ENCODE data around the gene PINLYP.

- TF ChIP-seq POLR2AphosphoS5 (IDR thresholded peaks at IDR 0.05; ENCODE audit: low read depth) (0 out of 2 replicates have a peak, but pooled peaks have one; percentile 45), CTCF (IDR thresholded peaks at IDR 0.05; ENCODE audit: insufficient read depth, low read length) (no peak), SPI1 (IDR thresholded peaks at IDR 0.05; ENCODE audit: borderline replicate concordance, low read depth) (no peak)
- TF ChIP-seq, protein P1, sequence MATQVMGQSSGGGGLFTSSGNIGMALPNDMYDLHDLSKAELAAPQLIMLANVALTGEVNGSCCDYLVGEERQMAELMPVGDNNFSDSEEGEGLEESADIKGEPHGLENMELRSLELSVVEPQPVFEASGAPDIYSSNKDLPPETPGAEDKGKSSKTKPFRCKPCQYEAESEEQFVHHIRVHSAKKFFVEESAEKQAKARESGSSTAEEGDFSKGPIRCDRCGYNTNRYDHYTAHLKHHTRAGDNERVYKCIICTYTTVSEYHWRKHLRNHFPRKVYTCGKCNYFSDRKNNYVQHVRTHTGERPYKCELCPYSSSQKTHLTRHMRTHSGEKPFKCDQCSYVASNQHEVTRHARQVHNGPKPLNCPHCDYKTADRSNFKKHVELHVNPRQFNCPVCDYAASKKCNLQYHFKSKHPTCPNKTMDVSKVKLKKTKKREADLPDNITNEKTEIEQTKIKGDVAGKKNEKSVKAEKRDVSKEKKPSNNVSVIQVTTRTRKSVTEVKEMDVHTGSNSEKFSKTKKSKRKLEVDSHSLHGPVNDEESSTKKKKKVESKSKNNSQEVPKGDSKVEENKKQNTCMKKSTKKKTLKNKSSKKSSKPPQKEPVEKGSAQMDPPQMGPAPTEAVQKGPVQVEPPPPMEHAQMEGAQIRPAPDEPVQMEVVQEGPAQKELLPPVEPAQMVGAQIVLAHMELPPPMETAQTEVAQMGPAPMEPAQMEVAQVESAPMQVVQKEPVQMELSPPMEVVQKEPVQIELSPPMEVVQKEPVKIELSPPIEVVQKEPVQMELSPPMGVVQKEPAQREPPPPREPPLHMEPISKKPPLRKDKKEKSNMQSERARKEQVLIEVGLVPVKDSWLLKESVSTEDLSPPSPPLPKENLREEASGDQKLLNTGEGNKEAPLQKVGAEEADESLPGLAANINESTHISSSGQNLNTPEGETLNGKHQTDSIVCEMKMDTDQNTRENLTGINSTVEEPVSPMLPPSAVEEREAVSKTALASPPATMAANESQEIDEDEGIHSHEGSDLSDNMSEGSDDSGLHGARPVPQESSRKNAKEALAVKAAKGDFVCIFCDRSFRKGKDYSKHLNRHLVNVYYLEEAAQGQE (IDR thresholded peaks at IDR 0.05; ENCODE audit: insufficient replicate concordance, low read depth): peak; percentile 30
Measured at GRCh38 chr19:43619262-43620060, 43.9 kb downstream of the PINLYP start, which contains the start of gene ZNF428.
